ENCODE results near the gene C3orf20. TPM values are rescaled to one million over a fixed set of nuclear protein-coding genes. Genes with fewer than 3 reads are reported as not detected.
"Not testable (repeated sequence)": the region's sequence is repeated elsewhere in the genome, so short reads cannot be mapped to it uniquely, and the experiment has no call there.

C3orf20 gene
- total RNA-seq, 1 experiment from 2014 or later = 0.28 TPM

GRCh38 chr3:14650193-14650592 is 24.7 kb upstream of the C3orf20 start:
- intact Hi-C loops (cut with micrococcal nuclease; ENCODE audit: unreplicated experiment) = no loop called here
- Mint-ChIP-seq H3K27ac (ENCODE audit: unreplicated experiment) (peak overlapping the region; percentile 94), H3K4me3 (ENCODE audit: low read depth, unreplicated experiment) (peak overlapping the region; percentile 93), H3K27me3 (ENCODE audit: unreplicated experiment) (no peaks in the 10 kb centered on the region), H3K9me3 (ENCODE audit: low read depth, unreplicated experiment) (no peaks in the 10 kb centered on the region), H3K4me1 (ENCODE audit: low read depth, unreplicated experiment) (peaks cover 26% of the 10 kb centered on the region), H3K36me3 (ENCODE audit: insufficient read depth, unreplicated experiment) (peaks cover 25% of the 10 kb centered on the region)
- no peak for TF ChIP-seq CTCF (IDR thresholded peaks at IDR 0.05; ENCODE audit: unreplicated experiment)
- no peak for DNase-seq
- no TSS peak for BruUV-seq (replicated peaks)
- CTCF ChIA-PET = interaction anchor here (0.7 kb wide), 1 partner anchor 10 kb away, joined by 3 read pairs; no protein-coding TSS in a partner anchor

GRCh38 chr3:14651440-14652251 is 23.3 kb upstream of the C3orf20 start, which contains the start of gene CCDC174:
Gene CCDC174, plus strand, starts transcription at chr3:14651762. Its CDS starts 75 bp downstream, at chr3:14651837.
- CTCF ChIA-PET = interaction anchor here (0.6 to 1.2 kb wide), 7 partner anchors 16 to 1998 kb away, joined by 3 to 6 read pairs (median 4); no protein-coding TSS in a partner anchor
- no peak for TF ChIP-seq CTCF (IDR thresholded peaks at IDR 0.05; ENCODE audit: unreplicated experiment)
- DNase-seq = peak; percentile 94
- Mint-ChIP-seq H3K27ac (ENCODE audit: unreplicated experiment) (peak within 1 kb of the TSS; percentile 94), H3K9me3 (ENCODE audit: low read depth, unreplicated experiment) (no peaks in the 10 kb centered on the region), H3K4me3 (ENCODE audit: low read depth, unreplicated experiment) (peak within 1 kb of the TSS; percentile 93), H3K27me3 (ENCODE audit: unreplicated experiment) (no peaks in the 10 kb centered on the region), H3K36me3 (ENCODE audit: insufficient read depth, unreplicated experiment) (peaks cover 29% of the 10 kb centered on the region), H3K4me1 (ENCODE audit: low read depth, unreplicated experiment) (peaks cover 26% of the 10 kb centered on the region)
- intact Hi-C loops (cut with micrococcal nuclease; ENCODE audit: unreplicated experiment) = no loop called here
- TSS peak; percentile 81 for BruUV-seq (replicated peaks)

GRCh38 chr3:14652360-14652907 is 22.5 kb upstream of the C3orf20 start:
- H3K27me3 Mint-ChIP-seq (ENCODE audit: unreplicated experiment); BruUV-seq (replicated peaks); DNase-seq; H3K9me3 Mint-ChIP-seq (ENCODE audit: low read depth, unreplicated experiment); intact Hi-C loops (cut with micrococcal nuclease; ENCODE audit: unreplicated experiment); CTCF ChIA-PET: not testable (repeated sequence)
- H3K4me1 Mint-ChIP-seq (ENCODE audit: low read depth, unreplicated experiment) = peaks cover 26% of the 10 kb centered on the region
- H3K36me3 Mint-ChIP-seq (ENCODE audit: insufficient read depth, unreplicated experiment) = peaks cover 29% of the 10 kb centered on the region
- peak overlapping the region; percentile 94 for H3K27ac Mint-ChIP-seq (ENCODE audit: unreplicated experiment)
- peak overlapping the region; percentile 93 for H3K4me3 Mint-ChIP-seq (ENCODE audit: low read depth, unreplicated experiment)

GRCh38 chr3:14657579-14657978 is 17.4 kb upstream of the C3orf20 start:
- TF ChIP-seq CTCF (IDR thresholded peaks at IDR 0.05; ENCODE audit: unreplicated experiment) = no peak
- H3K27me3 Mint-ChIP-seq (ENCODE audit: unreplicated experiment) = no peaks in the 10 kb centered on the region
- intact Hi-C loops (cut with micrococcal nuclease; ENCODE audit: unreplicated experiment) = no loop called here
- no peak overlapping the region for H3K27ac Mint-ChIP-seq (ENCODE audit: unreplicated experiment)
- no peaks in the 10 kb centered on the region for H3K4me1 Mint-ChIP-seq (ENCODE audit: low read depth, unreplicated experiment)
- DNase-seq = no peak
- CTCF ChIA-PET = no interaction called here
- no peak overlapping the region for H3K4me3 Mint-ChIP-seq (ENCODE audit: low read depth, unreplicated experiment)
- no TSS peak for BruUV-seq (replicated peaks)
- peaks cover 42% of the 10 kb centered on the region for H3K36me3 Mint-ChIP-seq (ENCODE audit: insufficient read depth, unreplicated experiment)
- no peaks in the 10 kb centered on the region for H3K9me3 Mint-ChIP-seq (ENCODE audit: low read depth, unreplicated experiment)

Measured in Calu3 (cell line).